GM12878 (cell line): Measurements from ENCODE around the gene TUBGCP3. TPM values are rescaled to one million over a fixed set of nuclear protein-coding genes. Genes with fewer than 3 reads are reported as not detected.

Experiments
- ATAC-seq: fragments of 200-7000 bp; cut with Tn5 transposase; 3 replicates; pipeline ENCODE4 v1.9.1; 2020; ENCODE audit warnings: mild to moderate bottlenecking, moderate library complexity
- BruUV-seq: library from RNA; stranded (reverse); fragments of 400-500 nt; replicated peaks from 2 replicates; lab custom pipeline; 2021; lab: Mats Ljungman, UMichigan
- CTCF ChIA-PET: fragments of 300-600 bp; sonication (Branson Sonifier 250); formaldehyde crosslinking; extraction: SDS; loops from one replicate; lab custom pipeline; 2021; ENCODE audit warnings: inconsistent platforms; lab: Yijun Ruan, JAX
- POLR2A ChIA-PET: fragments of 350-600 bp; formaldehyde crosslinking; extraction: SDS; loops from one replicate; lab custom pipeline; 2021; ENCODE audit warnings: inconsistent platforms; lab: Charles Lee
- RAD21 ChIA-PET: fragments of 300-600 bp; sonication (Branson Sonifier 250); formaldehyde crosslinking; loops from one replicate; lab custom pipeline; 2023; ENCODE audit warnings: antibody characterized with exemption; ENCODE audit not compliant: unreplicated experiment; lab: Charles Lee
- SMC1A ChIA-PET: fragments of 300-600 bp; sonication (Branson Sonifier 250); formaldehyde crosslinking; loops from one replicate; lab custom pipeline; 2023; ENCODE audit not compliant: unreplicated experiment, uncharacterized antibody; lab: Charles Lee
- DNase-seq: peaks from one replicate; pipeline ENCODE4 v3.0.0-alpha.2; 2011; ENCODE audit warnings: low read depth, low spot score
- FAIRE-seq: peaks from 3 replicates; lab custom pipeline; 2011; peaks lifted over from hg19 to GRCh38; lab: Jason Lieb, UNC
- H2AFZ ChIP-seq: 2 replicates; pipeline ENCODE4 v1.6.0; 2011; ENCODE audit warnings: low read depth, low read length, control low read depth; ENCODE audit not compliant: control insufficient read depth
- H3K27ac ChIP-seq: 2 replicates; pipeline ENCODE4 v1.5.1; 2011; ENCODE audit warnings: control low read depth; ENCODE audit not compliant: control insufficient read depth, insufficient read depth
- H3K27me3 ChIP-seq, 2 experiments: replicated peaks in 1 of 2; 2 replicates each; pipeline versions ENCODE4 v1.6.0 to v1.6.1; 2011; ENCODE audit warnings: low read length in 1 of 2; ENCODE audit not compliant: control insufficient read depth in 2 of 2, insufficient read depth in 2 of 2
- H3K36me3 ChIP-seq, 2 experiments: 2 replicates each; pipeline ENCODE4 v1.5.1; 2011; ENCODE audit warnings: low read length in 1 of 2; ENCODE audit not compliant: control insufficient read depth in 2 of 2, insufficient read depth in 2 of 2
- H3K4me1 ChIP-seq: 2 replicates; pipeline ENCODE4 v1.6.1; 2011; ENCODE audit warnings: mild to moderate bottlenecking, low read length, moderate library complexity, mixed read lengths; ENCODE audit not compliant: control insufficient read depth, insufficient read depth
- H3K4me2 ChIP-seq: 2 replicates; pipeline ENCODE4 v1.6.0; 2011; ENCODE audit warnings: control low read depth; ENCODE audit not compliant: control insufficient read depth, insufficient read depth
- H3K4me3 ChIP-seq: fragments of 200-600 bp; sonication (generic); 2 replicates; pipeline ENCODE4 v1.5.1; 2016
- H3K79me2 ChIP-seq: 2 replicates; pipeline ENCODE4 v1.6.0; 2011; ENCODE audit warnings: low read length; ENCODE audit not compliant: control insufficient read depth, insufficient read depth
- H3K9ac ChIP-seq: 2 replicates; pipeline ENCODE4 v1.8.0; 2011; ENCODE audit warnings: low read length, control low read depth, mixed read lengths; ENCODE audit not compliant: control insufficient read depth, insufficient read depth
- H3K9me3 ChIP-seq: replicated peaks from 3 replicates; pipeline ENCODE4 v1.5.1; 2011; ENCODE audit warnings: mild to moderate bottlenecking, low read length; ENCODE audit not compliant: control insufficient read depth, insufficient read depth
- H4K20me1 ChIP-seq: 2 replicates; pipeline ENCODE4 v1.6.0; 2011; ENCODE audit not compliant: control insufficient read depth, insufficient read depth
- BACH1 ChIP-seq: fragments of 450-650 bp; IDR thresholded peaks from 2 replicates; pipeline ENCODE4 v1.6.1; 2017; ENCODE audit warnings: mild to moderate bottlenecking, borderline replicate concordance
- CBX3 ChIP-seq: fragments of 200-600 bp; sonication (generic); IDR thresholded peaks from 2 replicates; pipeline ENCODE4 v1.6.1; 2016; ENCODE audit warnings: low read depth, borderline replicate concordance
- CREB1 ChIP-seq: IDR thresholded peaks from 2 replicates; pipeline ENCODE4 v1.6.1; 2012; ENCODE audit warnings: low read depth, mild to moderate bottlenecking, inconsistent platforms
- EGR1 ChIP-seq, 2 experiments: IDR thresholded peaks; 1 replicate in 1 of 2; 2 replicates in 1 of 2; pipeline ENCODE4 v1.6.1; 2011 to 2012; ENCODE audit warnings: low read depth in 2 of 2, low read length in 2 of 2, borderline replicate concordance in 1 of 2, mild to moderate bottlenecking in 1 of 2, moderate library complexity in 1 of 2
- EP300 ChIP-seq, 2 experiments: fragments of 150-350 bp in 1 of 2; IDR thresholded peaks; 2 replicates each; pipeline ENCODE4 v1.6.1; 2011 to 2012; ENCODE audit warnings: low read depth in 2 of 2, low read length in 2 of 2, borderline replicate concordance in 1 of 2, improper control_type of control experiment in 1 of 2, inconsistent platforms in 1 of 2; ENCODE audit not compliant: control insufficient read depth in 1 of 2
- MEF2A ChIP-seq: IDR thresholded peaks from 2 replicates; pipeline ENCODE4 v1.6.1; 2011; ENCODE audit warnings: low read depth, mild to moderate bottlenecking, low read length, moderate library complexity; ENCODE audit not compliant: insufficient read depth
- MTA2 ChIP-seq: fragments of 450-650 bp; IDR thresholded peaks from 2 replicates; pipeline ENCODE4 v1.6.1; 2016; ENCODE audit warnings: low read depth, mild to moderate bottlenecking, moderate library complexity
- POU2F2 ChIP-seq: IDR thresholded peaks from 3 replicates; pipeline ENCODE4 v1.6.1; 2011; ENCODE audit warnings: low read depth, mild to moderate bottlenecking, low read length, borderline replicate concordance
- RAD21 ChIP-seq: IDR thresholded peaks from 2 replicates; pipeline ENCODE4 v1.6.1; 2011; ENCODE audit warnings: mild to moderate bottlenecking, low read depth, low read length, moderate library complexity; ENCODE audit not compliant: insufficient read depth
- RB1 ChIP-seq: fragments of 450-650 bp; formaldehyde crosslinking; IDR thresholded peaks from 2 replicates; pipeline ENCODE4 v1.6.1; 2017; ENCODE audit warnings: mild to moderate bottlenecking, borderline replicate concordance
- SMAD5 ChIP-seq: IDR thresholded peaks from 2 replicates; pipeline ENCODE4 v1.6.1; 2016; ENCODE audit warnings: antibody characterized with exemption, low read depth
- SREBF2 ChIP-seq: IDR thresholded peaks from 2 replicates; pipeline ENCODE4 v1.6.1; 2012; ENCODE audit warnings: mild to moderate bottlenecking, low read length
- YBX1 ChIP-seq: fragments of 450-650 bp; IDR thresholded peaks from 2 replicates; pipeline ENCODE4 v1.6.1; 2016; ENCODE audit warnings: antibody characterized with exemption
- WGBS: methylation state at CpG from one replicate; pipeline ENCODE4 v1.1.6; 2016; ENCODE audit warnings: low lambda C conversion rate; ENCODE audit not compliant: insufficient replicate concordance, insufficient coverage; ENCODE audit errors: missing lambda C conversion rate; 5-methylcytosine and 5-hydroxymethylcytosine counted together
- in situ Hi-C: fragments of 300-500 bp; cut with MboI; formaldehyde crosslinking; loops from 9 replicates; pipeline ENCODE4 v1.14.3; 2018; ENCODE audit warnings: mixed read lengths
- intact Hi-C: fragments of 100-400 bp; cut with micrococcal nuclease; formaldehyde crosslinking; loops from one replicate; pipeline ENCODE4 v1.14.2; 2022; ENCODE audit not compliant: unreplicated experiment
- polyA plus RNA-seq, 11 experiments: library from polyadenylated mRNA; depleted of rRNA in 4 of 11; unstranded in 6 of 11; stranded (reverse) in 5 of 11; fragments of >200 nt; fragmentation: Nextera tagmentation in 4 of 11; fragmentation: Illumina TruSeq in 1 of 11; extraction: Ambion mirVana in 4 of 11; extraction: Trizol in 1 of 11; gene quantifications; 1 replicate in 1 of 11; 2 replicates in 10 of 11; pipeline versions ENCODE4 v1.2.1 to v1.2.3, GENCODE V29; 2011 to 2016; ENCODE audit warnings: inconsistent platforms in 2 of 11, missing spikeins in 2 of 11, low read depth in 1 of 11
- total RNA-seq, 4 experiments: library from RNA; depleted of rRNA in 3 of 4; stranded (reverse); fragments of >200 nt in 3 of 4; fragmentation: Illumina TruSeq in 1 of 4; extraction: Trizol in 1 of 4; gene quantifications; 2 replicates each; pipeline versions ENCODE4 v1.2.1 to v1.2.3, GENCODE V29; 2013 to 2021
- TF ChIP-seq, protein P1 (sequence below): IDR thresholded peaks from 2 replicates; pipeline ENCODE4 v1.6.1; 2011; ENCODE audit warnings: low read depth, mild to moderate bottlenecking, low read length, moderate library complexity, borderline replicate concordance; ENCODE audit errors: extremely low read depth
- TF ChIP-seq, protein P2 (sequence below): IDR thresholded peaks from 2 replicates; pipeline ENCODE4 v1.6.1; 2011; ENCODE audit warnings: borderline replicate concordance, low read depth, mild to moderate bottlenecking, moderate library complexity, mixed read lengths, low read length; ENCODE audit not compliant: insufficient read depth; ENCODE audit errors: extremely low read length
- TF ChIP-seq, protein P3 (sequence below): fragments of 450-650 bp; IDR thresholded peaks from 2 replicates; pipeline ENCODE4 v1.6.1; 2017; ENCODE audit warnings: mild to moderate bottlenecking, moderate library complexity
- TF ChIP-seq, protein P4 (sequence below): fragments of 450-650 bp; IDR thresholded peaks from 2 replicates; pipeline ENCODE4 v1.6.1; 2017; ENCODE audit warnings: antibody characterized with exemption, mild to moderate bottlenecking, moderate library complexity

The TUBGCP3 gene
- total and polyA plus RNA-seq, 10 of the 15 experiments (the other 5 are each of a cell fraction or from before 2014, with no cell fraction given), result 4.0 to 34.0 (median 22.6) TPM

DNA sequence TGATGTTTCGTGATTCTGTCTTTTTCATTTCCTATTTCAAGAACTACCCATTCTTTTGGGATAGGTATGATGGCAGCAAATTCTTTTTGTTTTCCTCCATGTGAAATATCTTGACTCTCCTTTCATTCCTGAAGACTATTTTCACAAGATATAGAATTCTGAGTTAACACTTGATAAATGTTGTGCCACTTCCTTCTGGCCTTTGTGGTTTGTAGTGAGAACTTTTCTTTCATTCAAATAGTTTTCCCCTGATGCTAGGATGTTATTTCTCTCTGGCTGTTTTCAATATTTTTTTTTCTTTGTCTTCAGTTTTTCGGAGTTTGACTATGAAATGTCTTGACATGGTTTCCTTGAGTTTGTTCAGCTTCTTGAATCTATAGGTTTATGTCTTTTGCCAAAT lies 8.3 kb upstream of the TUBGCP3 start:
- DNase-seq, result no peak
- Histone ChIP-seq H2AFZ (no peak overlapping the region), H3K9me3 (no peaks in the 10 kb centered on the region), H3K4me3 (no peak overlapping the region), H3K27me3 (no peaks in the 10 kb centered on the region; a peak in 1 of 4 replicates), H3K9ac (no peak overlapping the region), H3K27ac (no peak overlapping the region), H3K79me2 (no peaks in the 10 kb centered on the region), H4K20me1 (no peaks in the 10 kb centered on the region), H3K4me2 (no peak overlapping the region), H3K36me3 (no peaks in the 10 kb centered on the region), H3K4me1 (no peaks in the 10 kb centered on the region)
- WGBS, result 13% methylated on average over 2 of the region's 2 CpGs
- no peak for FAIRE-seq
- POLR2A ChIA-PET, result no interaction called here
- no TSS peak for BruUV-seq
- ATAC-seq, result no peak
- CTCF ChIA-PET, result no interaction called here
- SMC1A ChIA-PET, result no interaction called here
- RAD21 ChIA-PET, result no interaction called here
- intact Hi-C loops (no loop called here), in situ Hi-C loops (no loop called here)
- no peak for TF ChIP-seq SMAD5
- no peak for TF ChIP-seq RAD21
- TF ChIP-seq, protein P1, sequence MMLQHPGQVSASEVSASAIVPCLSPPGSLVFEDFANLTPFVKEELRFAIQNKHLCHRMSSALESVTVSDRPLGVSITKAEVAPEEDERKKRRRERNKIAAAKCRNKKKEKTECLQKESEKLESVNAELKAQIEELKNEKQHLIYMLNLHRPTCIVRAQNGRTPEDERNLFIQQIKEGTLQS, result no peak
- no peak for TF ChIP-seq SREBF2
- TF ChIP-seq, protein P2, sequence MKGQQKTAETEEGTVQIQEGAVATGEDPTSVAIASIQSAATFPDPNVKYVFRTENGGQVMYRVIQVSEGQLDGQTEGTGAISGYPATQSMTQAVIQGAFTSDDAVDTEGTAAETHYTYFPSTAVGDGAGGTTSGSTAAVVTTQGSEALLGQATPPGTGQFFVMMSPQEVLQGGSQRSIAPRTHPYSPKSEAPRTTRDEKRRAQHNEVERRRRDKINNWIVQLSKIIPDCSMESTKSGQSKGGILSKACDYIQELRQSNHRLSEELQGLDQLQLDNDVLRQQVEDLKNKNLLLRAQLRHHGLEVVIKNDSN, result no peak
- no peak for TF ChIP-seq MTA2
- no peak for TF ChIP-seq MEF2A
- no peak for TF ChIP-seq BACH1
- no peak for TF ChIP-seq YBX1
- TF ChIP-seq EP300 (IDR thresholded peaks at IDR 0.05; ENCODE audit: borderline replicate concordance in 1 of 2, control insufficient read depth in 1 of 2, low read depth in 2 of 2, low read length in 2 of 2), result no peak
- TF ChIP-seq, protein P3, sequence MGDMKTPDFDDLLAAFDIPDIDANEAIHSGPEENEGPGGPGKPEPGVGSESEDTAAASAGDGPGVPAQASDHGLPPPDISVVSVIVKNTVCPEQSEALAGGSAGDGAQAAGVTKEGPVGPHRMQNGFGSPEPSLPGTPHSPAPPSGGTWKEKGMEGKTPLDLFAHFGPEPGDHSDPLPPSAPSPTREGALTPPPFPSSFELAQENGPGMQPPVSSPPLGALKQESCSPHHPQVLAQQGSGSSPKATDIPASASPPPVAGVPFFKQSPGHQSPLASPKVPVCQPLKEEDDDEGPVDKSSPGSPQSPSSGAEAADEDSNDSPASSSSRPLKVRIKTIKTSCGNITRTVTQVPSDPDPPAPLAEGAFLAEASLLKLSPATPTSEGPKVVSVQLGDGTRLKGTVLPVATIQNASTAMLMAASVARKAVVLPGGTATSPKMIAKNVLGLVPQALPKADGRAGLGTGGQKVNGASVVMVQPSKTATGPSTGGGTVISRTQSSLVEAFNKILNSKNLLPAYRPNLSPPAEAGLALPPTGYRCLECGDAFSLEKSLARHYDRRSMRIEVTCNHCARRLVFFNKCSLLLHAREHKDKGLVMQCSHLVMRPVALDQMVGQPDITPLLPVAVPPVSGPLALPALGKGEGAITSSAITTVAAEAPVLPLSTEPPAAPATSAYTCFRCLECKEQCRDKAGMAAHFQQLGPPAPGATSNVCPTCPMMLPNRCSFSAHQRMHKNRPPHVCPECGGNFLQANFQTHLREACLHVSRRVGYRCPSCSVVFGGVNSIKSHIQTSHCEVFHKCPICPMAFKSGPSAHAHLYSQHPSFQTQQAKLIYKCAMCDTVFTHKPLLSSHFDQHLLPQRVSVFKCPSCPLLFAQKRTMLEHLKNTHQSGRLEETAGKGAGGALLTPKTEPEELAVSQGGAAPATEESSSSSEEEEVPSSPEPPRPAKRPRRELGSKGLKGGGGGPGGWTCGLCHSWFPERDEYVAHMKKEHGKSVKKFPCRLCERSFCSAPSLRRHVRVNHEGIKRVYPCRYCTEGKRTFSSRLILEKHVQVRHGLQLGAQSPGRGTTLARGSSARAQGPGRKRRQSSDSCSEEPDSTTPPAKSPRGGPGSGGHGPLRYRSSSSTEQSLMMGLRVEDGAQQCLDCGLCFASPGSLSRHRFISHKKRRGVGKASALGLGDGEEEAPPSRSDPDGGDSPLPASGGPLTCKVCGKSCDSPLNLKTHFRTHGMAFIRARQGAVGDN, result no peak
- TF ChIP-seq CBX3, result no peak
- TF ChIP-seq EGR1 (IDR thresholded peaks at IDR 0.05; ENCODE audit: borderline replicate concordance in 1 of 2, low read depth in 2 of 2, low read length in 2 of 2), result no peak
- no peak for TF ChIP-seq RB1
- TF ChIP-seq, protein P4, sequence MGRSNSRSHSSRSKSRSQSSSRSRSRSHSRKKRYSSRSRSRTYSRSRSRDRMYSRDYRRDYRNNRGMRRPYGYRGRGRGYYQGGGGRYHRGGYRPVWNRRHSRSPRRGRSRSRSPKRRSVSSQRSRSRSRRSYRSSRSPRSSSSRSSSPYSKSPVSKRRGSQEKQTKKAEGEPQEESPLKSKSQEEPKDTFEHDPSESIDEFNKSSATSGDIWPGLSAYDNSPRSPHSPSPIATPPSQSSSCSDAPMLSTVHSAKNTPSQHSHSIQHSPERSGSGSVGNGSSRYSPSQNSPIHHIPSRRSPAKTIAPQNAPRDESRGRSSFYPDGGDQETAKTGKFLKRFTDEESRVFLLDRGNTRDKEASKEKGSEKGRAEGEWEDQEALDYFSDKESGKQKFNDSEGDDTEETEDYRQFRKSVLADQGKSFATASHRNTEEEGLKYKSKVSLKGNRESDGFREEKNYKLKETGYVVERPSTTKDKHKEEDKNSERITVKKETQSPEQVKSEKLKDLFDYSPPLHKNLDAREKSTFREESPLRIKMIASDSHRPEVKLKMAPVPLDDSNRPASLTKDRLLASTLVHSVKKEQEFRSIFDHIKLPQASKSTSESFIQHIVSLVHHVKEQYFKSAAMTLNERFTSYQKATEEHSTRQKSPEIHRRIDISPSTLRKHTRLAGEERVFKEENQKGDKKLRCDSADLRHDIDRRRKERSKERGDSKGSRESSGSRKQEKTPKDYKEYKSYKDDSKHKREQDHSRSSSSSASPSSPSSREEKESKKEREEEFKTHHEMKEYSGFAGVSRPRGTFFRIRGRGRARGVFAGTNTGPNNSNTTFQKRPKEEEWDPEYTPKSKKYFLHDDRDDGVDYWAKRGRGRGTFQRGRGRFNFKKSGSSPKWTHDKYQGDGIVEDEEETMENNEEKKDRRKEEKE, result no peak
- no peak for TF ChIP-seq POU2F2
- no peak for TF ChIP-seq CREB1
